ENCODE results near the gene SNAPC2. TPM values are rescaled to one million over a fixed set of nuclear protein-coding genes. Genes with fewer than 3 reads are reported as not detected.

Gene SNAPC2, protein sequence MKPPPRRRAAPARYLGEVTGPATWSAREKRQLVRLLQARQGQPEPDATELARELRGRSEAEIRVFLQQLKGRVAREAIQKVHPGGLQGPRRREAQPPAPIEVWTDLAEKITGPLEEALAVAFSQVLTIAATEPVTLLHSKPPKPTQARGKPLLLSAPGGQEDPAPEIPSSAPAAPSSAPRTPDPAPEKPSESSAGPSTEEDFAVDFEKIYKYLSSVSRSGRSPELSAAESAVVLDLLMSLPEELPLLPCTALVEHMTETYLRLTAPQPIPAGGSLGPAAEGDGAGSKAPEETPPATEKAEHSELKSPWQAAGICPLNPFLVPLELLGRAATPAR
- total RNA-seq (1 to 10 TPM; 4.6 to 8.7 (median 6.7) TPM), polyA plus RNA-seq (10 to 100 TPM in 2 of 3 donors, 1 to 10 TPM in 1; 8.4 to 16.0 (median 10.2) TPM)
- long read RNA-seq, donor 1, partial matches to known transcripts: 2 of 4 reads
- long read RNA-seq, donor 1, other reads (novel, unspliced or antisense): 0 of 4 reads
- long read RNA-seq, donor 2, transcript SNAPC2-201 (5 exons, 1,542 nt): major isoform, 10 of 15 reads
- long read RNA-seq, donor 2, partial matches to known transcripts: 2 of 15 reads
- long read RNA-seq, donor 2, other reads (novel, unspliced or antisense): 1 of 15 reads

- no peak for TF ChIP-seq CTCF (IDR thresholded peaks at IDR 0.05)
- Histone ChIP-seq H3K4me3 (peak within 1 kb of the TSS; percentile 82), H3K27ac (peak within 1 kb of the TSS; percentile 74), H3K36me3 (ENCODE audit: insufficient read depth in 1 of 2, low read depth in 1 of 2) (peaks cover 3 to 15% of the 10 kb centered on the region in 2 donors), H3K9me3 (no peaks in the 10 kb centered on the region), H3K27me3 (ENCODE audit: insufficient read depth in 3 of 3, low read length in 2 of 3) (peaks cover 0 to 14% (median 2%) of the 10 kb centered on the region in 3 donors), H3K4me1 (peaks cover 24% of the 10 kb centered on the region)
- intact Hi-C loops (cut with DNase I): no loop called here
- DNase-seq (peak; percentile 98), ATAC-seq (peak; percentile 75 to 78 (median 76))
- WGBS, 3 donors: 5 to 7% (median 6%) methylated on average over 60 to 62 of the region's 62 CpGs
These were observed at the start of gene SNAPC2 for GRCh38 chr19:7919610-7920518. SNAPC2 (plus strand) TSS chr19:7920338; CDS start chr19:7920367, 29 bp downstream.

DNA sequence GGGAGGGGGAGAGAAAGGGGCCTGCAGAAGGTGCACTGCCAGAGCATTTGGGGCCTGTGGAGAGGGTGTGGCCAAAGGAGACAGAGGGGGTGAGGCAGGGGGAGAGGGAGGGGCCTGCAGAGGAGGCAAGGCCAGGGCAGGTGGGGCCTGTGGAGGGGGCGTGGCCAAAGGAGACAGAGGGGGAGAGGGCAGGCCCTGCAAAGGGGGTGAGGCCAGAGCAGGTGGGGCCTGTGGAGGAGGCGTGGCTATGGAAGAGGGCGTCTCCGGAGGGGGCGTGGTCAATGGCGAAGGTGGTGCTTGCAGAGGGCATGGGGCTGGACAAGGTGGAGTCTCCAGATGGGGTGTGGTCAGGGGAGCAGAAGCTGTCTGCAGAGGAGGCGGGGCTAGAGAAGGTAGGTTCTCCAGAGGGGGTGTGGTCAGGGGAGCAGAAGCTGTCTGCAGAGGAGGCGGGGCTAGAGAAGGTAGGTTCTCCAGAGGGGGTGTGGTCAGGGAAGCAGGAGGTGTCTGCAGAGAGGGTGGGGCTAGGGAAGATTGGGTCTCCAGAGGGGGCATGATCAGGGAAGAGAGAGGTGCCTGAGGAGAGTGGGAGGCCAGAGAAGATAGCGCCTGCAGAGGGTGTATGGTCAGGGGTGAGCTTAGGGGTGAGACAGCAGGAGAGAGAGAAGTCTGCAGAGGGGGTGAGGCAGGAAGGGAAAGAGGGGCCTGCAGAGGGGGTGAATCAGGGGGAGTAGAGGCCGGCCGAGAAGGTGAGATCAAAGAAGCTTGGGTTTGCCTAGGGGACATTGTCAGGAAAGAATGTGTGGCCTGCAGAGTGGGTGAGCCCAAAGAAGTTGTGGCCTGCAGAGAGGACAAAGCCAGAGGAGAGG lies 49.3 kb upstream of the SNAPC2 start:
- ATAC-seq (peak in 2 of 4 donors; percentile 22 to 29), DNase-seq (peak; percentile 56 to 72)
- Histone ChIP-seq H3K27me3 (ENCODE audit: insufficient read depth in 3 of 3, low read length in 2 of 3) (peaks cover 0 to 63% (median 20%) of the 10 kb centered on the region in 3 donors), H3K4me1 (peaks cover 8% of the 10 kb centered on the region), H3K4me3 (no peak overlapping the region), H3K9me3 (no peaks in the 10 kb centered on the region), H3K27ac (no peak overlapping the region), H3K36me3 (ENCODE audit: insufficient read depth in 1 of 2, low read depth in 1 of 2) (no peaks in the 10 kb centered on the region)
- 65 to 78% (median 70%) methylated on average over 10 to 11 of the region's 11 CpGs for WGBS, 3 donors
- no peak for TF ChIP-seq CTCF (IDR thresholded peaks at IDR 0.05)
- intact Hi-C loops (cut with DNase I): no loop called here

- peak; percentile 80 to 86 for DNase-seq
- WGBS, 3 donors: 7 to 9% (median 8%) methylated on average over 32 to 33 of the region's 33 CpGs
- peak; percentile 30 to 57 (median 48) for ATAC-seq
- Histone ChIP-seq H3K27ac (no peak overlapping the region), H3K9me3 (no peaks in the 10 kb centered on the region), H3K27me3 (ENCODE audit: insufficient read depth in 3 of 3, low read length in 2 of 3) (peaks cover 0 to 57% (median 20%) of the 10 kb centered on the region in 3 donors), H3K36me3 (ENCODE audit: insufficient read depth in 1 of 2, low read depth in 1 of 2) (no peaks in the 10 kb centered on the region), H3K4me3 (no peak overlapping the region), H3K4me1 (peaks cover 8% of the 10 kb centered on the region)
- no peak for TF ChIP-seq CTCF (IDR thresholded peaks at IDR 0.05)
- intact Hi-C loops (cut with DNase I): no loop called here
These were observed 48.5 kb upstream of the SNAPC2 start for GRCh38 chr19:7871437-7872305.
